GM12873 (cell line): ENCODE measurements around the gene NR2F2.

Source experiments
- TF ChIP-seq, protein P1 (sequence below): IDR thresholded peaks from 2 replicates; pipeline ENCODE4 v1.5.1; 2012; ENCODE audit warnings: low read depth, mild to moderate bottlenecking, moderate library complexity, low read length, control low read depth; ENCODE audit not compliant: insufficient read depth; ENCODE audit errors: missing control alignments

Gene NR2F2

GRCh38 chr15:96333131-96334016 lies 2.9 kb downstream of the NR2F2 start:
- TF ChIP-seq, protein P1, sequence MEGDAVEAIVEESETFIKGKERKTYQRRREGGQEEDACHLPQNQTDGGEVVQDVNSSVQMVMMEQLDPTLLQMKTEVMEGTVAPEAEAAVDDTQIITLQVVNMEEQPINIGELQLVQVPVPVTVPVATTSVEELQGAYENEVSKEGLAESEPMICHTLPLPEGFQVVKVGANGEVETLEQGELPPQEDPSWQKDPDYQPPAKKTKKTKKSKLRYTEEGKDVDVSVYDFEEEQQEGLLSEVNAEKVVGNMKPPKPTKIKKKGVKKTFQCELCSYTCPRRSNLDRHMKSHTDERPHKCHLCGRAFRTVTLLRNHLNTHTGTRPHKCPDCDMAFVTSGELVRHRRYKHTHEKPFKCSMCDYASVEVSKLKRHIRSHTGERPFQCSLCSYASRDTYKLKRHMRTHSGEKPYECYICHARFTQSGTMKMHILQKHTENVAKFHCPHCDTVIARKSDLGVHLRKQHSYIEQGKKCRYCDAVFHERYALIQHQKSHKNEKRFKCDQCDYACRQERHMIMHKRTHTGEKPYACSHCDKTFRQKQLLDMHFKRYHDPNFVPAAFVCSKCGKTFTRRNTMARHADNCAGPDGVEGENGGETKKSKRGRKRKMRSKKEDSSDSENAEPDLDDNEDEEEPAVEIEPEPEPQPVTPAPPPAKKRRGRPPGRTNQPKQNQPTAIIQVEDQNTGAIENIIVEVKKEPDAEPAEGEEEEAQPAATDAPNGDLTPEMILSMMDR, result no peak

- TF ChIP-seq, protein P1, result no peak
These were observed 3.7 kb downstream of the NR2F2 start for GRCh38 chr15:96334017-96334704.

DNA sequence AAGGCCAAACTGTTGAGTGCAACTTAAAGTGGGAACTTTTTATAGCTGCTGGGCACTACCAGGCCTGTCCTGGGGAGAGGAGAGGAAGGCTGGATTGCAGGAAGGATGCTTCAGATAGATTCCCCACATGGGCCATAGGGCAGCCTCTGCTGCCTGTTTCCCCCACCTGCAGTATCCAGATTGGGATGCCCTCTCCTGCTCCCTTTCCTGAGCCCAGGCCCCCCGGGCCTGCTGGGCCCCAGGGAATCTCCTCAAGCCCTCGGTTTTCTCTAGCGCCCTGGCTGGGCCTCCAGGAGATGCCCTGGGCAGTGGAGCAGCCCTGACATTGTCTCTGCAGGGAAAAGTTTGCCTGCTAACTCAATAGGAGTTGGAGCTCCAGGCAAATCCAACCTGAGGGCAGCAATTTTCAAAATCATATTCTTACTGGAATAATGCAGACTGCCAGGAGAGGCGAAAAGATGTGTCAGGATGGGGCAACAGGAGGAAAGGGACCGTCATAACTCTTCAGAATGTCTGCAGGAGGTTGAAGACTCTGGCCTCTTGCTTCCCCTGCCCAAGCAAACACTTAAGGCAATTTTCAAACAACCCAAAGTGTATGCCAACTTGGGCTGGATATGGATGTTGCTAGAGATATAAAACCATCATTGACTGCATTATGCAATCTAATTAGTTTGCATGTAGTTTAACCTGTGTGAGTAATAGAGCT lies 4.4 kb downstream of the NR2F2 start:
- TF ChIP-seq, protein P1, result no peak

GRCh38 chr15:96335411-96336024 lies 5.0 kb downstream of the NR2F2 start:
- TF ChIP-seq, protein P1, result no peak

GRCh38 chr15:96336108-96336595 lies 5.7 kb downstream of the NR2F2 start:
- TF ChIP-seq, protein P1, result no peak

- TF ChIP-seq, protein P1, result no peak
These were observed 6.3 kb downstream of the NR2F2 start for GRCh38 chr15:96336596-96337364.
